Upper lobe of left lung (tissue), 6 donors: Measurements from ENCODE around the gene SACS. TPM values are rescaled to one million over a fixed set of nuclear protein-coding genes. Genes with fewer than 3 reads are reported as not detected.

ENCODE experiments used
- ATAC-seq, 2 donors: fragments of 200-7000 bp; cut with Tn5 transposase; one replicate each; pipeline ENCODE4 v1.9.1; 2022; ENCODE audit warnings: mild to moderate bottlenecking in 2 of 2, moderate library complexity in 2 of 2; ENCODE audit not compliant: low FRiP score in 2 of 2
- DNase-seq, 2 donors: peaks; one replicate each; pipeline ENCODE4 v3.0.0-alpha.2; 2019 to 2020
- H3K27ac ChIP-seq, 4 donors: fragments of 200-600 bp; sonication (generic); one replicate each; pipeline ENCODE4 v1.5.1; 2016 to 2019
- H3K27me3 ChIP-seq, 4 donors: fragments of 200-600 bp; sonication (generic); one replicate each; pipeline ENCODE4 v1.5.1; 2017 to 2019
- H3K36me3 ChIP-seq, 4 donors: fragments of 200-600 bp; sonication (generic); one replicate each; pipeline ENCODE4 v1.5.1; 2016 to 2019
- H3K4me1 ChIP-seq, 4 donors: fragments of 200-600 bp; sonication (generic); one replicate each; pipeline ENCODE4 v1.5.1; 2018 to 2019
- H3K4me3 ChIP-seq, 4 donors: fragments of 200-600 bp; sonication (generic); one replicate each; pipeline ENCODE4 v1.5.1; 2017 to 2019; ENCODE audit warnings: mild to moderate bottlenecking in 2 of 4, moderate library complexity in 1 of 4
- H3K9me3 ChIP-seq, 4 donors: fragments of 200-600 bp; sonication (generic); one replicate each; pipeline ENCODE4 v1.5.1; 2018 to 2019
- CTCF ChIP-seq, 6 experiments: fragments of 450-650 bp in 4 of 6; fragments of 200-600 bp in 2 of 6; sonication (generic) in 2 of 6; IDR thresholded peaks; one replicate each; pipeline ENCODE4 v1.5.1; 2016 to 2019; ENCODE audit warnings: antibody characterized with exemption in 6 of 6
- EP300 ChIP-seq, 4 donors: sonication (generic); formaldehyde crosslinking; IDR thresholded peaks; one replicate each; pipeline ENCODE4 v1.5.1; 2017; ENCODE audit warnings: antibody characterized with exemption in 4 of 4, control low read depth in 2 of 4
- POLR2A ChIP-seq, 4 donors: fragments of 450-650 bp; IDR thresholded peaks; one replicate each; pipeline ENCODE4 v1.5.1; 2016 to 2017; ENCODE audit warnings: antibody characterized with exemption in 4 of 4, mild to moderate bottlenecking in 2 of 4
- POLR2AphosphoS5 ChIP-seq, 2 donors: sonication (generic); formaldehyde crosslinking; IDR thresholded peaks; one replicate each; pipeline ENCODE4 v1.5.1; 2017; ENCODE audit warnings: antibody characterized with exemption in 2 of 2
- WGBS, 2 donors: methylation state at CpG; one replicate each; pipeline ENCODE4 v1.1.5; 2017 to 2018; 5-methylcytosine and 5-hydroxymethylcytosine counted together
- total RNA-seq, 6 donors: library from RNA; depleted of rRNA in 4 of 6; stranded (reverse); fragments of >200 nt in 4 of 6; gene quantifications; one replicate each; pipeline versions ENCODE4 v1.1.0 to v1.2.1, GENCODE V29; 2016 to 2021
- donor health status: DM: no; HTN: no; CAD: no; lungs with moderate emphysema.
- donor health status: DM: no; HTN: yes; CAD: no; lungs with severe emphysema.

The SACS gene
- total RNA-seq, 6 donors from 2014 or later, result 2.4 to 25.1 (median 9.7) TPM

GRCh38 chr13:23344931-23345595, 88.4 kb downstream of the SACS start:
- DNase-seq, result no peak
- ATAC-seq, result no peak
- Histone ChIP-seq H3K36me3 (peaks cover 0 to 40% (median 7%) of the 10 kb centered on the region in 4 donors), H3K4me1 (peaks cover 0 to 4% (median 0%) of the 10 kb centered on the region in 4 donors), H3K27me3 (no peaks in the 10 kb centered on the region), H3K27ac (no peak overlapping the region), H3K9me3 (no peaks in the 10 kb centered on the region), H3K4me3 (no peak overlapping the region)
- WGBS, 2 donors, result 90 to 97% methylated on average over 4 of the region's 4 CpGs
- TF ChIP-seq POLR2AphosphoS5 (IDR thresholded peaks at IDR 0.05), result no peak
- TF ChIP-seq POLR2A (IDR thresholded peaks at IDR 0.05), result no peak
- no peak for TF ChIP-seq EP300 (IDR thresholded peaks at IDR 0.05)

- no peak for ATAC-seq
- H3K36me3 ChIP-seq, result peaks cover 0 to 15% (median 7%) of the 10 kb centered on the region in 4 donors
- peaks cover 0 to 6% (median under 1%) of the 10 kb centered on the region in 4 donors for H3K9me3 ChIP-seq
- no peak overlapping the region for H3K27ac ChIP-seq
- H3K27me3 ChIP-seq, result no peaks in the 10 kb centered on the region
- TF ChIP-seq POLR2AphosphoS5 (IDR thresholded peaks at IDR 0.05), result no peak
- TF ChIP-seq POLR2A (IDR thresholded peaks at IDR 0.05), result no peak
- no peak for TF ChIP-seq EP300 (IDR thresholded peaks at IDR 0.05)
- no peak for TF ChIP-seq CTCF (IDR thresholded peaks at IDR 0.05)
- 98 to 100% methylated on average over 1 of the region's 1 CpG for WGBS, 2 donors
- H3K4me3 ChIP-seq, result no peak overlapping the region
- no peaks in the 10 kb centered on the region for H3K4me1 ChIP-seq
- no peak for DNase-seq
Measured at GRCh38 chr13:23339225-23339624, 94.3 kb downstream of the SACS start.

- no peak overlapping the region for H3K27ac ChIP-seq
- WGBS, 2 donors, result 91 to 98% methylated on average over 6 of the region's 6 CpGs
- no peak for ATAC-seq
Measured at GRCh38 chr13:23330356-23330755, 103.1 kb downstream of the SACS start.

GRCh38 chr13:23325191-23325590, 108.3 kb downstream of the SACS start:
- TF ChIP-seq CTCF (IDR thresholded peaks at IDR 0.05), result no peak
- TF ChIP-seq POLR2AphosphoS5 (IDR thresholded peaks at IDR 0.05), result no peak
- no peak for TF ChIP-seq EP300 (IDR thresholded peaks at IDR 0.05)
- TF ChIP-seq POLR2A (IDR thresholded peaks at IDR 0.05), result no peak
- WGBS, 2 donors, result 75 to 86% methylated on average over 2 of the region's 2 CpGs
- H3K9me3 ChIP-seq, result no peaks in the 10 kb centered on the region
- H3K4me3 ChIP-seq, result no peak overlapping the region
- no peak for ATAC-seq
- H3K27me3 ChIP-seq, result no peaks in the 10 kb centered on the region
- no peak overlapping the region for H3K27ac ChIP-seq
- DNase-seq, result no peak
- H3K4me1 ChIP-seq, result peaks cover 0 to 5% (median 0%) of the 10 kb centered on the region in 4 donors
- H3K36me3 ChIP-seq, result no peaks in the 10 kb centered on the region

More at GRCh38 chr13:23330356-23330755, 103.1 kb downstream of the SACS start:
- peaks cover 0 to 5% (median 2%) of the 10 kb centered on the region in 4 donors for H3K9me3 ChIP-seq
- DNase-seq, result no peak
- no peaks in the 10 kb centered on the region for H3K36me3 ChIP-seq
- H3K4me3 ChIP-seq, result no peak overlapping the region
- H3K27me3 ChIP-seq, result no peaks in the 10 kb centered on the region
- H3K4me1 ChIP-seq, result no peaks in the 10 kb centered on the region
- TF ChIP-seq CTCF (IDR thresholded peaks at IDR 0.05) (no peak), POLR2AphosphoS5 (IDR thresholded peaks at IDR 0.05) (no peak), EP300 (IDR thresholded peaks at IDR 0.05) (no peak), POLR2A (IDR thresholded peaks at IDR 0.05) (no peak)

- peaks cover 0 to 5% (median 2%) of the 10 kb centered on the region in 4 donors for H3K4me1 ChIP-seq
- WGBS, 2 donors, result 61 to 67% methylated on average over 17 of the region's 17 CpGs
- no peaks in the 10 kb centered on the region for H3K27me3 ChIP-seq
- no peaks in the 10 kb centered on the region for H3K36me3 ChIP-seq
- no peak overlapping the region for H3K27ac ChIP-seq
- DNase-seq (peak in 1 of 2 donors; percentile 41), ATAC-seq (peak in 1 of 2 donors; percentile 30)
- TF ChIP-seq POLR2A (IDR thresholded peaks at IDR 0.05), result no peak
- no peak for TF ChIP-seq CTCF (IDR thresholded peaks at IDR 0.05)
- TF ChIP-seq EP300 (IDR thresholded peaks at IDR 0.05), result no peak
- TF ChIP-seq POLR2AphosphoS5 (IDR thresholded peaks at IDR 0.05), result no peak
- no peaks in the 10 kb centered on the region for H3K9me3 ChIP-seq
- no peak overlapping the region for H3K4me3 ChIP-seq
Measured at GRCh38 chr13:23323946-23324709, 109.4 kb downstream of the SACS start.
